HG03025 (cell line): Measurements from ENCODE around the gene UTS2.

ENCODE experiments used
- ATAC-seq: cut with Tn5 transposase; IDR thresholded peaks from one replicate; pipeline ENCODE4 v1.9.1; 2021; ENCODE audit warnings: mild to moderate bottlenecking, moderate library complexity; ENCODE audit not compliant: unreplicated experiment, low FRiP score

Gene UTS2

GRCh38 chr1:7813677-7814373 is 39.0 kb downstream of the UTS2 start:
- no peak for ATAC-seq

GRCh38 chr1:7811476-7811875 is 41.4 kb downstream of the UTS2 start:
- ATAC-seq: no peak

GRCh38 chr1:7810395-7810794 is 42.5 kb downstream of the UTS2 start:
- no peak for ATAC-seq

- no peak for ATAC-seq
Observed at GRCh38 chr1:7809742-7810141, 43.1 kb downstream of the UTS2 start.

- ATAC-seq: no peak
Observed at GRCh38 chr1:7808253-7808844, 44.5 kb downstream of the UTS2 start.

GRCh38 chr1:7805460-7805859 is 47.4 kb downstream of the UTS2 start:
- ATAC-seq: no peak
